B cell (primary cell): ENCODE results near the gene POTEF.
"Not testable (repeated sequence)": the region's sequence is repeated elsewhere in the genome, so short reads cannot be mapped to it uniquely, and the experiment has no call there.

Experiments used
- EZH2 ChIP-seq: IDR thresholded peaks from 2 replicates; pipeline ENCODE4 v1.6.1; 2012; ENCODE audit warnings: borderline replicate concordance, low read depth, mild to moderate bottlenecking, moderate library complexity, low read length; ENCODE audit not compliant: insufficient read depth, poor library complexity, severe bottlenecking
- TF ChIP-seq, protein P1 (sequence below): fragments of 200-600 bp; IDR thresholded peaks from one replicate; pipeline ENCODE4 v1.8.0; 2022; ENCODE audit warnings: antibody characterized with exemption, mild to moderate bottlenecking

DNA sequence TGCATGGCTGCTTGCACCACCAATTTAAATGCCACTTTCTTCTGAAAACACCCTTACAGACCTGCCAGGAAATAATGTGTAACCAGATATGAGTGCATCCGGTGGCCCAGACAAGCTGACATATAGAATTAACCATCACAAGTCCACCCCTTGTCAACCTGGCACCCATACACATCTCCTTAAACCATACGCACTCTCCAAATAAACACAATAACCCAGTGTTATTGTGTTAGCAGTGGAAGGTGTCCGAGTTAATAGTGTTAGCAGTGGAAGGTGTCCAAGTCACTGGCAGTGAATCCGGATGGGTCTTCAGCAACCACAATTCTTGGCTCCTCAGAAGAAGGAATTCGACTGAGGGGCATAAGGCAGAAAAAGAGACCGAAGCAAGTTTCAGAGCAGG is 19.5 kb upstream of the POTEF start:
- TF ChIP-seq, protein P1, sequence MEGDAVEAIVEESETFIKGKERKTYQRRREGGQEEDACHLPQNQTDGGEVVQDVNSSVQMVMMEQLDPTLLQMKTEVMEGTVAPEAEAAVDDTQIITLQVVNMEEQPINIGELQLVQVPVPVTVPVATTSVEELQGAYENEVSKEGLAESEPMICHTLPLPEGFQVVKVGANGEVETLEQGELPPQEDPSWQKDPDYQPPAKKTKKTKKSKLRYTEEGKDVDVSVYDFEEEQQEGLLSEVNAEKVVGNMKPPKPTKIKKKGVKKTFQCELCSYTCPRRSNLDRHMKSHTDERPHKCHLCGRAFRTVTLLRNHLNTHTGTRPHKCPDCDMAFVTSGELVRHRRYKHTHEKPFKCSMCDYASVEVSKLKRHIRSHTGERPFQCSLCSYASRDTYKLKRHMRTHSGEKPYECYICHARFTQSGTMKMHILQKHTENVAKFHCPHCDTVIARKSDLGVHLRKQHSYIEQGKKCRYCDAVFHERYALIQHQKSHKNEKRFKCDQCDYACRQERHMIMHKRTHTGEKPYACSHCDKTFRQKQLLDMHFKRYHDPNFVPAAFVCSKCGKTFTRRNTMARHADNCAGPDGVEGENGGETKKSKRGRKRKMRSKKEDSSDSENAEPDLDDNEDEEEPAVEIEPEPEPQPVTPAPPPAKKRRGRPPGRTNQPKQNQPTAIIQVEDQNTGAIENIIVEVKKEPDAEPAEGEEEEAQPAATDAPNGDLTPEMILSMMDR, result not testable (repeated sequence)
- not testable (repeated sequence) for TF ChIP-seq EZH2
